Tibial artery (tissue), 4 donors: ENCODE measurements around the gene ACADVL.

Experiments
- DNase-seq, 2 donors: peaks; one replicate each; pipeline ENCODE4 v3.0.0-alpha.2; 2019
- H3K27ac ChIP-seq, 2 donors: fragments of 200-600 bp; sonication (generic) in 1 of 2; 1 replicate in 1 of 2; 2 replicates in 1 of 2; pipeline ENCODE4 v1.5.1; 2018 to 2019; ENCODE audit warnings: mild to moderate bottlenecking in 1 of 2
- H3K27me3 ChIP-seq, 2 donors: fragments of 200-600 bp; sonication (generic) in 1 of 2; one replicate each; pipeline versions ENCODE4 v1.5.1 to v1.6.0; 2016 to 2019
- H3K36me3 ChIP-seq, 3 donors: fragments of 200-600 bp; sonication (generic) in 2 of 3; one replicate each; pipeline ENCODE4 v1.5.1; 2016 to 2019; ENCODE audit warnings: mild to moderate bottlenecking in 2 of 3
- H3K4me1 ChIP-seq, 4 donors: fragments of 200-600 bp; sonication (generic) in 2 of 4; 1 replicate in 3 of 4; 2 replicates in 1 of 4; pipeline ENCODE4 v1.5.1; 2016 to 2019
- H3K4me3 ChIP-seq, 2 donors: fragments of 200-600 bp; sonication (generic) in 1 of 2; 1 replicate in 1 of 2; 2 replicates in 1 of 2; pipeline ENCODE4 v1.5.1; 2018 to 2019; ENCODE audit warnings: mild to moderate bottlenecking in 2 of 2
- H3K9me3 ChIP-seq, 3 donors: fragments of 200-600 bp; sonication (generic) in 1 of 3; one replicate each; pipeline ENCODE4 v1.5.1; 2016 to 2019
- intact Hi-C: fragments of 100-400 bp; cut with DNase I; formaldehyde crosslinking; loops from one replicate; pipeline ENCODE4 v1.15.0; 2023; ENCODE audit warnings: low total_unique reads
- TF ChIP-seq, protein P1 (sequence below), 2 experiments: fragments of 200-600 bp in 1 of 2; fragments of 450-650 bp in 1 of 2; IDR thresholded peaks; one replicate each; pipeline ENCODE4 v1.5.1; 2017 to 2019; ENCODE audit warnings: antibody characterized with exemption in 2 of 2, mild to moderate bottlenecking in 1 of 2, moderate library complexity in 1 of 2

The ACADVL gene

GRCh38 chr17:7224661-7225111 lies 4.9 kb downstream of the ACADVL start:
- Histone ChIP-seq H3K9me3 (no peaks in the 10 kb centered on the region), H3K36me3 (peaks cover 47 to 88% (median 72%) of the 10 kb centered on the region in 3 donors), H3K4me3 (no peak overlapping the region), H3K27me3 (no peaks in the 10 kb centered on the region), H3K27ac (no peak overlapping the region), H3K4me1 (peaks cover 0 to 25% (median 15%) of the 10 kb centered on the region in 4 donors)
- TF ChIP-seq, protein P1, sequence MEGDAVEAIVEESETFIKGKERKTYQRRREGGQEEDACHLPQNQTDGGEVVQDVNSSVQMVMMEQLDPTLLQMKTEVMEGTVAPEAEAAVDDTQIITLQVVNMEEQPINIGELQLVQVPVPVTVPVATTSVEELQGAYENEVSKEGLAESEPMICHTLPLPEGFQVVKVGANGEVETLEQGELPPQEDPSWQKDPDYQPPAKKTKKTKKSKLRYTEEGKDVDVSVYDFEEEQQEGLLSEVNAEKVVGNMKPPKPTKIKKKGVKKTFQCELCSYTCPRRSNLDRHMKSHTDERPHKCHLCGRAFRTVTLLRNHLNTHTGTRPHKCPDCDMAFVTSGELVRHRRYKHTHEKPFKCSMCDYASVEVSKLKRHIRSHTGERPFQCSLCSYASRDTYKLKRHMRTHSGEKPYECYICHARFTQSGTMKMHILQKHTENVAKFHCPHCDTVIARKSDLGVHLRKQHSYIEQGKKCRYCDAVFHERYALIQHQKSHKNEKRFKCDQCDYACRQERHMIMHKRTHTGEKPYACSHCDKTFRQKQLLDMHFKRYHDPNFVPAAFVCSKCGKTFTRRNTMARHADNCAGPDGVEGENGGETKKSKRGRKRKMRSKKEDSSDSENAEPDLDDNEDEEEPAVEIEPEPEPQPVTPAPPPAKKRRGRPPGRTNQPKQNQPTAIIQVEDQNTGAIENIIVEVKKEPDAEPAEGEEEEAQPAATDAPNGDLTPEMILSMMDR (IDR thresholded peaks at IDR 0.05), result no peak
- intact Hi-C loops, result no loop called here
- DNase-seq, result no peak

DNA sequence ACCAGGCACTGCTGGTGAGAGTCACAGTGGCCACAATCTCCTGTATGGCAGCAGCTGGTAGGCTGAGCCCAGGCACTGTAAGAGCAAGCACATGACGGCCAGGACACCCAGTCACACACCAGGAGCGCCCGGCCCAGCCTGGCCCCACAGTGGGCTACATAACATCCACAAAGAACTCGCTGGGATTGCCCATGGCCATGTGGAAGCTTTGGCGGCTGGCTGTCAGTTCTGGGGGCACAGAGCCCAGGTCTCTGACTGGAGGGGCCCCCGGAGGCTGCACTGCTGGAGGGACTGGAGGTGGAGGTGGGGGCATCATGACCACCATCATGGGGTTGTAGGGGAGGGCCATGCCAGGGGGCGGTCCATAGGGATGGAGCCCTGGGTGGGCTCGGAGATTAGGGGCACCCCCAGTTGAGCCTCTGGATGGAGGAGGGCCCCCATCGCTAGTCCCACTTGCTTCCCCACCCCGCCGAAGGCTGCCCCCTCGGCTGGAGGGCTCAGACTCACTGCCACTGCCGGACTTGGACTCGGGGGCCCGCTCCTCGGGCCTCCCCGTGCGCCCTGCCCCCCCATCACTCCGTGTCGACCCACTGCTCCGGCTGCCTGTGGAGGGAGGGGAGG lies 6.1 kb downstream of the ACADVL start:
- Histone ChIP-seq H3K9me3 (no peaks in the 10 kb centered on the region), H3K36me3 (peaks cover 54 to 98% (median 82%) of the 10 kb centered on the region in 3 donors), H3K4me3 (no peak overlapping the region), H3K27me3 (no peaks in the 10 kb centered on the region), H3K4me1 (peaks cover 0 to 17% (median 9%) of the 10 kb centered on the region in 4 donors), H3K27ac (no peak overlapping the region)
- no peak for DNase-seq
- intact Hi-C loops, result no loop called here
- TF ChIP-seq, protein P1 (IDR thresholded peaks at IDR 0.05), result no peak

DNA sequence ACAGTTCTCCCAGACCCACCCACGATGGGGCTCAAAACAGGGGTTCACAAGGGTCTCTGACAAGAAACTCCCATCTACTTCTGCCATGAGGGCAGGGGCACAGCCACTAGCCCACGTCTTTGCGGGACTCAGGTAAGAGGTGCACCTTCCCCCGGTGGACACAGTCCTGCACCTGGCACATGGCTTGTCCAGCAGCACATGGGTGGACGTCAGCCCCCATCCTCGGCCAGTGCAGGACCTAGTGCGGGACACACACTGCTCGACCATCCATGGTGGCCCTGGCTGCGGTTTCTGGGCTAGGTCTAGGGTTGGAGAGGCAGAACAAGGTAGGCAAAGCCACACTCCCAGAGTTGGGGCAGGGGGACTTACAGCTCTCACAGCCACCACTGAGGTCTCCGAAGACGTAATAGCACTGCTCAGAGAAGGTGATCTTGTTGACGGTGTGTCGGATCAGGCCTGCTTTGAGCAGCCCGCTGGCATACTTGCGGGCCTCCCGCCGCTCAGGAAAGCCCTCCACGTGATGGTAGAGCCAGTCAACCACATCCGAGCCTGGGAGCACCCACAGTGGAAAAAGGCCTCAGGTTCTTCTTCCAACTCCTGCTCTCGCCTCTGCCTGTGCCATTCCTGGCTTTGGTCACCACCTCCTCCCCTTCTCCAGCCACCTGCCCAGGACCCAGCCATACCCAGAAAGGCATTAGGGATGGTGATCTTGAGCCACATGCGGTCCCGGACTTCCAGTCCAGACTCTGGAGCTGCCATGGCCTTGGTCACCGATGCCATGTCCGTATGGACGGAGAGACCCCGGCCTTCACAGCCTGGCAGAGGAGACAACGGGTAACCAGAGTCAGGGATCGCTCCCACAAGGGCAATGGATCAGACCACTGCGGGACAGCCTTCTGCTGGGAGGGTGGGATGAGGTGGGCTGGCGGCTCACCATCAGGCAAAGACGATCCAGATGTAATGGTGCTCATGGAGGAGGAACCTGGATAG lies 7.3 kb downstream of the ACADVL start:
- H3K27me3 ChIP-seq, result no peaks in the 10 kb centered on the region
- TF ChIP-seq, protein P1 (IDR thresholded peaks at IDR 0.05), result no peak
- H3K9me3 ChIP-seq, result no peaks in the 10 kb centered on the region
- intact Hi-C loops, result no loop called here
- H3K27ac ChIP-seq, result no peak overlapping the region
- peaks cover 0 to 16% (median 3%) of the 10 kb centered on the region in 4 donors for H3K4me1 ChIP-seq
- no peak overlapping the region for H3K4me3 ChIP-seq
- no peak for DNase-seq
- peaks cover 54 to 87% (median 82%) of the 10 kb centered on the region in 3 donors for H3K36me3 ChIP-seq

- no peak overlapping the region for H3K27ac ChIP-seq
- no peaks in the 10 kb centered on the region for H3K27me3 ChIP-seq
- no peak for DNase-seq
- peaks cover 0 to 30% (median 19%) of the 10 kb centered on the region in 4 donors for H3K4me1 ChIP-seq
- TF ChIP-seq, protein P1 (IDR thresholded peaks at IDR 0.05), result no peak
- peaks cover 49 to 68% (median 65%) of the 10 kb centered on the region in 3 donors for H3K36me3 ChIP-seq
- no peak overlapping the region for H3K4me3 ChIP-seq
- intact Hi-C loops, result no loop called here
- H3K9me3 ChIP-seq, result no peaks in the 10 kb centered on the region
Measured at GRCh38 chr17:7228920-7229319, 9.2 kb downstream of the ACADVL start.

- no peak overlapping the region for H3K4me3 ChIP-seq
- TF ChIP-seq, protein P1 (IDR thresholded peaks at IDR 0.05), result no peak
- H3K36me3 ChIP-seq, result peaks cover 43 to 62% (median 59%) of the 10 kb centered on the region in 3 donors
- H3K27me3 ChIP-seq, result no peaks in the 10 kb centered on the region
- no peak for DNase-seq
- intact Hi-C loops, result no loop called here
- H3K9me3 ChIP-seq, result no peaks in the 10 kb centered on the region
- peaks cover 0 to 30% (median 19%) of the 10 kb centered on the region in 4 donors for H3K4me1 ChIP-seq
- H3K27ac ChIP-seq, result no peak overlapping the region
Measured at GRCh38 chr17:7229504-7229903, 9.8 kb downstream of the ACADVL start.
